SK-N-SH treated with all-trans-retinoic acid at 6 μM for 48 hours (cell line): ENCODE results near the gene ATP10B.

ENCODE experiments used
- ATAC-seq: fragments of 200-7000 bp; cut with Tn5 transposase; 3 replicates; pipeline ENCODE4 v1.9.1; 2020; ENCODE audit warnings: mild to moderate bottlenecking, moderate library complexity
- ARNTL ChIP-seq: fragments of 450-650 bp; formaldehyde crosslinking; IDR thresholded peaks from 2 replicates; pipeline ENCODE4 v1.5.0; 2020; ENCODE audit warnings: low read depth, mild to moderate bottlenecking, moderate library complexity, borderline replicate concordance
- CSDC2 ChIP-seq: fragments of 250-450 bp; sonication (Bioruptor Pico); IDR thresholded peaks from 2 replicates; pipeline ENCODE4 v1.5.0; 2020; ENCODE audit warnings: mild to moderate bottlenecking, moderate library complexity
- ESRRG ChIP-seq: fragments of 250-450 bp; sonication (Bioruptor Pico); IDR thresholded peaks from 2 replicates; pipeline ENCODE4 v1.6.1; 2021; ENCODE audit warnings: mild to moderate bottlenecking
- GLIS3 ChIP-seq: fragments of 250-450 bp; sonication (Bioruptor Pico); IDR thresholded peaks from 2 replicates; pipeline ENCODE4 v1.5.0; 2020; ENCODE audit warnings: mild to moderate bottlenecking, moderate library complexity
- ISL1 ChIP-seq: fragments of 250-450 bp; sonication (Bioruptor Pico); IDR thresholded peaks from 2 replicates; pipeline ENCODE4 v2.1.2; 2022; ENCODE audit warnings: mild to moderate bottlenecking, moderate library complexity
- OSR1 ChIP-seq: fragments of 250-450 bp; sonication (Bioruptor Pico); IDR thresholded peaks from 2 replicates; pipeline ENCODE4 v1.8.0; 2022; ENCODE audit warnings: moderate library complexity, mild to moderate bottlenecking, inconsistent platforms
- PPARA ChIP-seq: fragments of 250-450 bp; sonication (Bioruptor Pico); IDR thresholded peaks from 2 replicates; pipeline ENCODE4 v1.5.0; 2020; ENCODE audit warnings: mild to moderate bottlenecking, borderline replicate concordance
- RARB ChIP-seq: fragments of 250-450 bp; sonication (Bioruptor Pico); IDR thresholded peaks from 2 replicates; pipeline ENCODE4 v1.8.0; 2021; ENCODE audit warnings: mild to moderate bottlenecking, moderate library complexity
- SNAI2 ChIP-seq: fragments of 250-450 bp; sonication (Bioruptor Pico); IDR thresholded peaks from 2 replicates; pipeline ENCODE4 v1.5.0; 2020; ENCODE audit warnings: mild to moderate bottlenecking, moderate library complexity
- TCF4 ChIP-seq: fragments of 250-450 bp; sonication (Bioruptor Pico); IDR thresholded peaks from 2 replicates; pipeline ENCODE4 v1.8.0; 2021; ENCODE audit warnings: mild to moderate bottlenecking, moderate library complexity, borderline replicate concordance
- TOX ChIP-seq: fragments of 250-450 bp; sonication (Bioruptor Pico); IDR thresholded peaks from 2 replicates; pipeline ENCODE4 v1.8.0; 2021; ENCODE audit warnings: mild to moderate bottlenecking, moderate library complexity, borderline replicate concordance
- ZC3H10 ChIP-seq: fragments of 250-450 bp; sonication (Bioruptor Pico); IDR thresholded peaks from 2 replicates; pipeline ENCODE4 v1.5.1; 2021; ENCODE audit warnings: mild to moderate bottlenecking, moderate library complexity
- ZFP3 ChIP-seq: fragments of 250-450 bp; sonication (Bioruptor Pico); IDR thresholded peaks from 2 replicates; pipeline ENCODE4 v1.5.0; 2020; ENCODE audit warnings: mild to moderate bottlenecking, moderate library complexity
- ZFP30 ChIP-seq: fragments of 450-650 bp; formaldehyde crosslinking; IDR thresholded peaks from 2 replicates; pipeline ENCODE4 v1.5.0; 2022; ENCODE audit warnings: mild to moderate bottlenecking, moderate library complexity
- ZNF565 ChIP-seq: fragments of 450-650 bp; formaldehyde crosslinking; conservative IDR thresholded peaks from 2 replicates; pipeline ENCODE4 v1.5.0; 2020; ENCODE audit warnings: low read depth, mild to moderate bottlenecking, moderate library complexity
- ZNF70 ChIP-seq: fragments of 450-650 bp; formaldehyde crosslinking; IDR thresholded peaks from 2 replicates; pipeline ENCODE4 v1.5.0; 2020; ENCODE audit warnings: mild to moderate bottlenecking, moderate library complexity
- ZNF8 ChIP-seq: fragments of 450-650 bp; formaldehyde crosslinking; IDR thresholded peaks from 2 replicates; pipeline ENCODE4 v1.5.0; 2020; ENCODE audit warnings: mild to moderate bottlenecking, moderate library complexity
- TF ChIP-seq, protein P1 (sequence below): fragments of 250-450 bp; sonication (Bioruptor Pico); IDR thresholded peaks from 2 replicates; pipeline ENCODE4 v1.5.1; 2021; ENCODE audit warnings: mild to moderate bottlenecking, moderate library complexity
- TF ChIP-seq, protein P2 (sequence below): fragments of 250-450 bp; sonication (Bioruptor Pico); IDR thresholded peaks from 2 replicates; pipeline ENCODE4 v1.5.1; 2020; ENCODE audit warnings: low read depth, mild to moderate bottlenecking, moderate library complexity
- TF ChIP-seq, protein P3 (sequence below): fragments of 250-450 bp; sonication (Bioruptor Pico); IDR thresholded peaks from 2 replicates; pipeline ENCODE4 v1.8.0; 2020; ENCODE audit warnings: mild to moderate bottlenecking, moderate library complexity, borderline replicate concordance
- TF ChIP-seq, protein P4 (sequence below): fragments of 250-450 bp; sonication (Bioruptor Pico); IDR thresholded peaks from 2 replicates; pipeline ENCODE4 v1.8.0; 2021; ENCODE audit warnings: low read depth, mild to moderate bottlenecking, moderate library complexity, borderline replicate concordance

Gene ATP10B

DNA sequence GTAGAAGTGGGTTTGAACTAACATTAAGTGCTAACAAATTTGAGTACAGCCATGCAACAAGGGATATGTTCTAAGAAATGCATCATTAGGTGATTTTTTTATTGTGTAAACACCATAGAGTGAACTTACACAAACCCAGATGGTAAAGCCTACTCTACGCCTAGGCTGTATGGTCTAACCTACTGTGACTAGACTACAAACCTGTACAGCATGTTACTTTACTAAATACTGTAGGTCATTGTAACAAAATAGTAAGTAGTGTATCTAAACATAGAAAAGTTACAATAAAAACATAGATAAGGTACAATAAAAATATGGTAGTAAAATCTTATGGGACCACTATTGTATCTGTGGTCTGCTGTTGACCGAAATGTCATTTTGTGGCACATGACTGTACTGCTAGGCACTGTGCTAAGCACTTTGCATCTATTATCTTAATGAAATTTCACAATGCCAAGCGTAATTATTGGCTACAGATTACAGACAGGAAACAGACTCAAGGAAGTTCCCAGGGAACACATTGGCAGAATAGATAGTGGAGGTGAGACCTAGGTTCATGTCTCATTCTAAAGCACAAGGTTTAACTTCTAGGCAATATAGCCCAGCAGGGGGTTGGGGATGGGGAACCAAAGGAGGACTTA is 62.7 kb downstream of the ATP10B start:
- no peak for ATAC-seq

DNA sequence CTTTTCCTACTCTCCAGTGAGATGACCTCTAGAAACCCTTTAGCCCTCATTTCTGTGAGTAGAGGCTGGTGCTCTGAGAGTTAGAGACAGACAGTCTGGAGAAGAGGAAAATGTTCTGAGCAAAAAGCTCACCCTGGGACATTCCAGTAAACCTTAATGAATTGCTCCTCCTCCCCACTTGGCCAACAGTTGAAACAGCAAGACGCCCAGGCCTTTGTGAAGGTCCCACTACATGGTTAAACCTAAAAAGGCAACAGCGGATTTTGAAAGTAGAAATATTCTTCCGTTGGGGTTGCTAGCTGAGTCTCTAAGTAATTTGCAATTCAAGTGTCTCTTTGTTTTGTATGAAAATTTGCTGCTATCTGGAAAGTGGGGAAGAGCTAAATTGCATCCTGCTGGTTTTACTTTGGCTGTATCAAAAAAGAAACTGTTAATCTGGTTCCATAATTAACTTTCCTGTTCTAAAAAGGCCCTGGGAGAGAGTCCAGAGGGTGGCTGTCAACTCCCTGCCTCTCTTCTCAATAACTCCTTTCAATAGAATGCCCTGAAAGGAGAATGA is 63.8 kb downstream of the ATP10B start:
- ATAC-seq = no peak
- no peak for TF ChIP-seq CSDC2 (CRISPR knock-in tag)
- TF ChIP-seq OSR1 (CRISPR knock-in tag) = no peak
- TF ChIP-seq, protein P1, sequence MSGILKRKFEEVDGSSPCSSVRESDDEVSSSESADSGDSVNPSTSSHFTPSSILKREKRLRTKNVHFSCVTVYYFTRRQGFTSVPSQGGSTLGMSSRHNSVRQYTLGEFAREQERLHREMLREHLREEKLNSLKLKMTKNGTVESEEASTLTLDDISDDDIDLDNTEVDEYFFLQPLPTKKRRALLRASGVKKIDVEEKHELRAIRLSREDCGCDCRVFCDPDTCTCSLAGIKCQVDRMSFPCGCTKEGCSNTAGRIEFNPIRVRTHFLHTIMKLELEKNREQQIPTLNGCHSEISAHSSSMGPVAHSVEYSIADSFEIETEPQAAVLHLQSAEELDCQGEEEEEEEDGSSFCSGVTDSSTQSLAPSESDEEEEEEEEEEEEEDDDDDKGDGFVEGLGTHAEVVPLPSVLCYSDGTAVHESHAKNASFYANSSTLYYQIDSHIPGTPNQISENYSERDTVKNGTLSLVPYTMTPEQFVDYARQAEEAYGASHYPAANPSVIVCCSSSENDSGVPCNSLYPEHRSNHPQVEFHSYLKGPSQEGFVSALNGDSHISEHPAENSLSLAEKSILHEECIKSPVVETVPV = no peak
- no peak for TF ChIP-seq ZNF565 (CRISPR knock-in tag)

More for the DNA sequence above, 62.7 kb downstream of the ATP10B start:
- TF ChIP-seq, protein P2, sequence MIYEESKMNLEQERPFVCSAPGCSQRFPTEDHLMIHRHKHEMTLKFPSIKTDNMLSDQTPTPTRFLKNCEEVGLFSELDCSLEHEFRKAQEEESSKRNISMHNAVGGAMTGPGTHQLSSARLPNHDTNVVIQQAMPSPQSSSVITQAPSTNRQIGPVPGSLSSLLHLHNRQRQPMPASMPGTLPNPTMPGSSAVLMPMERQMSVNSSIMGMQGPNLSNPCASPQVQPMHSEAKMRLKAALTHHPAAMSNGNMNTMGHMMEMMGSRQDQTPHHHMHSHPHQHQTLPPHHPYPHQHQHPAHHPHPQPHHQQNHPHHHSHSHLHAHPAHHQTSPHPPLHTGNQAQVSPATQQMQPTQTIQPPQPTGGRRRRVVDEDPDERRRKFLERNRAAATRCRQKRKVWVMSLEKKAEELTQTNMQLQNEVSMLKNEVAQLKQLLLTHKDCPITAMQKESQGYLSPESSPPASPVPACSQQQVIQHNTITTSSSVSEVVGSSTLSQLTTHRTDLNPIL (CRISPR knock-in tag) = no peak
- no peak for TF ChIP-seq ZNF8
- no peak for TF ChIP-seq ZNF70
- no peak for TF ChIP-seq ISL1
- TF ChIP-seq, protein P3, sequence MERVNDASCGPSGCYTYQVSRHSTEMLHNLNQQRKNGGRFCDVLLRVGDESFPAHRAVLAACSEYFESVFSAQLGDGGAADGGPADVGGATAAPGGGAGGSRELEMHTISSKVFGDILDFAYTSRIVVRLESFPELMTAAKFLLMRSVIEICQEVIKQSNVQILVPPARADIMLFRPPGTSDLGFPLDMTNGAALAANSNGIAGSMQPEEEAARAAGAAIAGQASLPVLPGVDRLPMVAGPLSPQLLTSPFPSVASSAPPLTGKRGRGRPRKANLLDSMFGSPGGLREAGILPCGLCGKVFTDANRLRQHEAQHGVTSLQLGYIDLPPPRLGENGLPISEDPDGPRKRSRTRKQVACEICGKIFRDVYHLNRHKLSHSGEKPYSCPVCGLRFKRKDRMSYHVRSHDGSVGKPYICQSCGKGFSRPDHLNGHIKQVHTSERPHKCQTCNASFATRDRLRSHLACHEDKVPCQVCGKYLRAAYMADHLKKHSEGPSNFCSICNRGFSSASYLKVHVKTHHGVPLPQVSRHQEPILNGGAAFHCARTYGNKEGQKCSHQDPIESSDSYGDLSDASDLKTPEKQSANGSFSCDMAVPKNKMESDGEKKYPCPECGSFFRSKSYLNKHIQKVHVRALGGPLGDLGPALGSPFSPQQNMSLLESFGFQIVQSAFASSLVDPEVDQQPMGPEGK (CRISPR knock-in tag) = no peak
- no peak for TF ChIP-seq ARNTL (CRISPR knock-in tag)
- TF ChIP-seq ZNF565 (CRISPR knock-in tag) = no peak
- TF ChIP-seq SNAI2 (CRISPR knock-in tag) = no peak
- TF ChIP-seq ZC3H10 (CRISPR knock-in tag) = no peak
- no peak for TF ChIP-seq ESRRG (CRISPR knock-in tag)

DNA sequence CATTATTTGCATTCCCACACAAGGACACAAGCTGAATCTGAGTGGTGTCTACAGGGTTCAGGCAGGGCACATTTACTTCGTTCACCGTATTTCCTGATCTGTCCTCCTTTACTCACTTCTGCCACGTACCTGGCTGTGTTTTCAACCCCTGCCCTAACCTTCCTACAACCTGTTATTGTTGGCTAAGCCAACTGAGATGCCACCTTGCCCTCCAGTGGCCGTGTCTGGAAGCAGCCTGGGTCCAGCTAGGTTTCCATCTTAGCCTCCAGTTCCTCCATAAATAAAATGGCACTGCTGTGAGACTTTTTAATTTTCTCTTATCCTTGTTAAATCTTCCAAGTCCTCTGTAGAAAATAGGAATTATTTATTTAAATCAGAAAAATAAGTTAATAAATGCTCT is 64.8 kb downstream of the ATP10B start:
- TF ChIP-seq, protein P4, sequence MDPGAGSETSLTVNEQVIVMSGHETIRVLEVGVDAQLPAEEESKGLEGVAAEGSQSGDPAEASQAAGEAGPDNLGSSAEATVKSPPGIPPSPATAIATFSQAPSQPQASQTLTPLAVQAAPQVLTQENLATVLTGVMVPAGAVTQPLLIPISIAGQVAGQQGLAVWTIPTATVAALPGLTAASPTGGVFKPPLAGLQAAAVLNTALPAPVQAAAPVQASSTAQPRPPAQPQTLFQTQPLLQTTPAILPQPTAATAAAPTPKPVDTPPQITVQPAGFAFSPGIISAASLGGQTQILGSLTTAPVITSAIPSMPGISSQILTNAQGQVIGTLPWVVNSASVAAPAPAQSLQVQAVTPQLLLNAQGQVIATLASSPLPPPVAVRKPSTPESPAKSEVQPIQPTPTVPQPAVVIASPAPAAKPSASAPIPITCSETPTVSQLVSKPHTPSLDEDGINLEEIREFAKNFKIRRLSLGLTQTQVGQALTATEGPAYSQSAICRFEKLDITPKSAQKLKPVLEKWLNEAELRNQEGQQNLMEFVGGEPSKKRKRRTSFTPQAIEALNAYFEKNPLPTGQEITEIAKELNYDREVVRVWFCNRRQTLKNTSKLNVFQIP = no peak
- no peak for TF ChIP-seq ZNF70
- TF ChIP-seq TOX = no peak
- no peak for TF ChIP-seq SNAI2 (CRISPR knock-in tag)
- no peak for TF ChIP-seq RARB (CRISPR knock-in tag)
- TF ChIP-seq ZFP30 (CRISPR knock-in tag) = no peak
- TF ChIP-seq PPARA (CRISPR knock-in tag) = no peak
- TF ChIP-seq ZNF8 = no peak
- TF ChIP-seq ZNF565 (CRISPR knock-in tag) = no peak
- TF ChIP-seq CSDC2 (CRISPR knock-in tag) = no peak
- no peak for TF ChIP-seq OSR1 (CRISPR knock-in tag)
- TF ChIP-seq, protein P3 (CRISPR knock-in tag) = no peak
- no peak for TF ChIP-seq TCF4 (CRISPR knock-in tag)
- TF ChIP-seq ZC3H10 (CRISPR knock-in tag) = no peak
- no peak for TF ChIP-seq GLIS3 (CRISPR knock-in tag)
- TF ChIP-seq ISL1 = no peak
- TF ChIP-seq, protein P2 (CRISPR knock-in tag) = no peak
- TF ChIP-seq ZFP3 = no peak
- TF ChIP-seq ESRRG (CRISPR knock-in tag) = no peak
- TF ChIP-seq, all 23 proteins: peak for 0
- ATAC-seq = 0 out of 3 replicates have a peak, but pooled peaks have one; percentile 52
